C4-2B (cell line): Measurements from ENCODE around the gene ATCAY.

ENCODE experiments used
- CTCF ChIP-seq: fragments of 450-650 bp; conservative IDR thresholded peaks from 2 replicates; pipeline ENCODE4 v1.5.1; 2017; ENCODE audit warnings: mild to moderate bottlenecking
- ZFX ChIP-seq: fragments of 450-650 bp; IDR thresholded peaks from 2 replicates; pipeline ENCODE4 v1.6.1; 2017

GRCh38 chr19:3950871-3951861 lies 70.7 kb downstream of the ATCAY start:
- TF ChIP-seq CTCF: no peak
- no peak for TF ChIP-seq ZFX
